GM19351 (cell line): ENCODE measurements around the gene AASDHPPT.
A peak's percentile ranks its signal among the peaks of the same experiment; 100 is the strongest.

Source experiments
- ATAC-seq: cut with Tn5 transposase; IDR thresholded peaks from one replicate; pipeline ENCODE4 v1.9.1; 2021; ENCODE audit warnings: mild to moderate bottlenecking, moderate library complexity; ENCODE audit not compliant: unreplicated experiment

AASDHPPT gene

GRCh38 chr11:106086135-106086534 lies 8.7 kb downstream of the AASDHPPT start:
- ATAC-seq = no peak

GRCh38 chr11:106086850-106087249 lies 9.4 kb downstream of the AASDHPPT start:
- no peak for ATAC-seq

GRCh38 chr11:106087815-106088435 lies 10.5 kb downstream of the AASDHPPT start:
- ATAC-seq = peak; percentile 25

GRCh38 chr11:106088896-106089295 lies 11.4 kb downstream of the AASDHPPT start:
- ATAC-seq = no peak

- ATAC-seq = peak; percentile 96
Observed at GRCh38 chr11:106091480-106092123, 14.1 kb downstream of the AASDHPPT start.

GRCh38 chr11:106092446-106092845 lies 15.0 kb downstream of the AASDHPPT start:
- peak; percentile 41 for ATAC-seq

- no peak for ATAC-seq
Observed at GRCh38 chr11:106098893-106099553, 21.6 kb downstream of the AASDHPPT start.

- no peak for ATAC-seq
Observed at GRCh38 chr11:106101370-106101769, 23.9 kb downstream of the AASDHPPT start.

- no peak for ATAC-seq
Observed at GRCh38 chr11:106101819-106102218, 24.4 kb downstream of the AASDHPPT start.

GRCh38 chr11:106105986-106106385 lies 28.5 kb downstream of the AASDHPPT start:
- peak; percentile 45 for ATAC-seq

- no peak for ATAC-seq
Observed at GRCh38 chr11:106121570-106122320, 44.3 kb downstream of the AASDHPPT start.

- ATAC-seq = no peak
Observed at GRCh38 chr11:106127604-106128003, 50.1 kb downstream of the AASDHPPT start.

GRCh38 chr11:106128740-106129139 lies 51.3 kb downstream of the AASDHPPT start:
- ATAC-seq = no peak

GRCh38 chr11:106131998-106132397 lies 54.5 kb downstream of the AASDHPPT start:
- no peak for ATAC-seq

GRCh38 chr11:106132582-106133354 lies 55.3 kb downstream of the AASDHPPT start:
- ATAC-seq = no peak

GRCh38 chr11:106133529-106133928 lies 56.1 kb downstream of the AASDHPPT start:
- ATAC-seq = no peak

GRCh38 chr11:106137061-106137460 lies 59.6 kb downstream of the AASDHPPT start:
- ATAC-seq = no peak

- no peak for ATAC-seq
Observed at GRCh38 chr11:106137758-106138157, 60.3 kb downstream of the AASDHPPT start.
